SJCRH30 (cell line): ENCODE results near the gene TRAK1. TPM values are rescaled to one million over a fixed set of nuclear protein-coding genes. Genes with fewer than 3 reads are reported as not detected.

Experiments used
- DNase-seq, 2 experiments: peaks; one replicate each; pipeline ENCODE4 v3.0.0-alpha.2; 2015 to 2020
- H3K27ac ChIP-seq: fragments of 250-450 bp; sonication (Bioruptor Pico); 2 replicates; pipeline ENCODE4 v1.5.1; 2020; ENCODE audit warnings: mild to moderate bottlenecking, moderate library complexity
- H3K27me3 ChIP-seq: fragments of 250-450 bp; sonication (Bioruptor Pico); 2 replicates; pipeline ENCODE4 v1.5.1; 2020; ENCODE audit warnings: mild to moderate bottlenecking, moderate library complexity
- H3K36me3 ChIP-seq: fragments of 250-450 bp; sonication (Bioruptor Pico); 2 replicates; pipeline ENCODE4 v1.5.1; 2020; ENCODE audit warnings: mild to moderate bottlenecking, moderate library complexity
- H3K4me1 ChIP-seq: fragments of 250-450 bp; sonication (Bioruptor Pico); 2 replicates; pipeline ENCODE4 v1.5.1; 2020; ENCODE audit warnings: mild to moderate bottlenecking, moderate library complexity
- H3K4me3 ChIP-seq: fragments of 250-450 bp; sonication (Bioruptor Pico); 2 replicates; pipeline ENCODE4 v1.5.1; 2020; ENCODE audit warnings: mild to moderate bottlenecking, moderate library complexity
- H3K9me3 ChIP-seq: fragments of 250-450 bp; sonication (Bioruptor Pico); replicated peaks from 2 replicates; pipeline ENCODE4 v1.5.1; 2020; ENCODE audit warnings: mild to moderate bottlenecking, moderate library complexity
- total RNA-seq: library from RNA; depleted of rRNA; stranded (reverse); fragments of >200 nt; shearing (Covaris generic); gene quantifications from 2 replicates; pipeline ENCODE4 v1.2.3, GENCODE V29; 2014

The TRAK1 gene
- total RNA-seq, 1 experiment from 2014 or later, result 12.1 TPM

DNA sequence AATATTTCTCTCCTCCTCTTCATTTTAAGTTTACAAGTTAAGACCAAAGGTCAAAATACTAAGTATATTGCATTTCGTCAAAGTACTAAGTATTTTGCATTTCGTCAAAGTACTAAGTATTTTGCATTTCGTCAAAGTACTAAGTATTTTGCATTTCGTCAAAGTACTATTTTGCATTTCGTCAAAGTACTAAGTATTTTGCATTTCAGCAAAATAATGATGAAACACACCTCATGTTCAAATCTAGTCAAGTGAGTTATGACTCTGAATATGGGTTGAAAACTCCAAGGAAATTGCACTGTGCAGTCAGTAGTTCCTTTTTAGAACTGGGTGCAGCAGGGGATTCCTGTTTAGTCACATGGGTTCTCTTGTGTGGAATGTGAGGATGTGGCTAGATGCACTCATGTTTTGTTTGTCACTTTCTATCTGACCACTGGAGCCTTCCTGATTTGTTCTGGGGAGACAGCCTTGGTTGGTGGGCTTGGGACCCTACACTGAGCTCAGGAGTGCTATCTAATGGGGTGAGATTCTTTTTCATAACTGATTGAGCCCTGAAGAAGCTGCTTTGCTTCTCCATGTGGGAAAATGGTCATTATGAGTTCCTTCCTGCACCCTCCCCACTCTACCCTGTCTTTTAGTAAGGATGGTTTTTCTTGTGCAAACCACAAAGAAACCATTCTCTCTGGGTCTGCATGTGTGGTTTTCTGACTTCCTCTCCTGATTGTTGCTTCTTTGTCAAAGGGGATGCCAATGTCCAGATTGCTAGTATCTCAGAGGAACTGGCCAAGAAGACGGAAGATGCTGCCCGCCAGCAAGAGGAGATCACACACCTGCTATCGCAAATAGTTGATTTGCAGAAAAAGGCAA lies 101.4 kb downstream of the TRAK1 start:
- Histone ChIP-seq H3K27me3 (no peaks in the 10 kb centered on the region), H3K4me3 (no peak overlapping the region), H3K4me1 (no peaks in the 10 kb centered on the region), H3K27ac (no peak overlapping the region), H3K36me3 (no peaks in the 10 kb centered on the region), H3K9me3 (no peaks in the 10 kb centered on the region)
- DNase-seq, result no peak

DNA sequence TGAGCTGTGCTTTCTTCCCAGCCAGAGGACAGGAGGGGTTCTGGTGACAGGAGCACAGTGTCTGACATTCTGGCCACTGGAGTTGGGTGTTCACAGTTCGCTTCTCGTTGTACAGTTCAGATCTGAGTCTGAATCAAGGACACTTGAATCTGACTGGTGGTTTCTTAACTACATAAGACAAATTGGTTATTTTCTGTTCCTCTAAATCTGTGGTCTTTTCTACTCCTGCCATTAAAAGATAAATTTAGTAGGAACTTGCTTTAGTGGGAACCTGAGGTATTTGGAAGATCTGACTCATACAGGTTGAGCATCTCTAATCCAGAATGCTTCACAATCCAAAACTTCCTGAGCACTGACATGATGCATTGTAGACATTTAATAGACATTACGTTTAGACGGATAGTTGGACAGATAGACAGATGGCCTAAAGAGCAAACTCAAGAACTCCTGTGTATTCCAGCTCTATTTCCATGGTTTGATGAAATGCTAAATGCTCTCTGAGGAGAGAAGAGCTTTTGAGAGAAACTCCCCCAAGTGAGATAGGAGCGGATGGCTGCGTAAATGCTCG lies 103.9 kb downstream of the TRAK1 start:
- H3K27ac ChIP-seq, result no peak overlapping the region
- no peak overlapping the region for H3K4me3 ChIP-seq
- no peaks in the 10 kb centered on the region for H3K27me3 ChIP-seq
- no peaks in the 10 kb centered on the region for H3K4me1 ChIP-seq
- H3K36me3 ChIP-seq, result no peaks in the 10 kb centered on the region
- no peak for DNase-seq
- H3K9me3 ChIP-seq, result no peaks in the 10 kb centered on the region

DNA sequence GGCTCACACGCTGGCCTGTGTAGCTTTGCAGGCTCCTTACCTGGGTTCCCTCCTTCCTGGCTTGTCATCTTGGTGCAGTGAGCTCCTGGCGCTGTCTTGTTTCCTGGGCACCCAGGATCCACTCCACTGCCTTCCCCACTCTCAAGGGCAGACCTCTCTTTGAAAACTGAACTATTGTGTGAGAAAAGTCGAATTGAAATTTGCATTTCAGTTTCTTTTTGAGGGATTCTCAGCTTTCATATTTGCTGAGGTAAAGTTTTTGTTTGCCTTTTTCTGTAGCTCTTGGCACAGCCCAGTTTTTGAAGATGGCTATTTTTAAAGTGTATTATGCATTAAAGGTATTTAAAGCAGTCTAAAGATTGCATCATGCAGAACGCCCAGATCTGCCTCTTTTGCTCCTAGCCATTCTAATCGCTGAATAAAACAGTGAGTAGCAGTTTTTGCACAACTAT lies 104.7 kb downstream of the TRAK1 start:
- no peak overlapping the region for H3K27ac ChIP-seq
- H3K27me3 ChIP-seq, result no peaks in the 10 kb centered on the region
- no peaks in the 10 kb centered on the region for H3K4me1 ChIP-seq
- H3K36me3 ChIP-seq, result no peaks in the 10 kb centered on the region
- no peak overlapping the region for H3K4me3 ChIP-seq
- DNase-seq, result no peak
- no peaks in the 10 kb centered on the region for H3K9me3 ChIP-seq

DNA sequence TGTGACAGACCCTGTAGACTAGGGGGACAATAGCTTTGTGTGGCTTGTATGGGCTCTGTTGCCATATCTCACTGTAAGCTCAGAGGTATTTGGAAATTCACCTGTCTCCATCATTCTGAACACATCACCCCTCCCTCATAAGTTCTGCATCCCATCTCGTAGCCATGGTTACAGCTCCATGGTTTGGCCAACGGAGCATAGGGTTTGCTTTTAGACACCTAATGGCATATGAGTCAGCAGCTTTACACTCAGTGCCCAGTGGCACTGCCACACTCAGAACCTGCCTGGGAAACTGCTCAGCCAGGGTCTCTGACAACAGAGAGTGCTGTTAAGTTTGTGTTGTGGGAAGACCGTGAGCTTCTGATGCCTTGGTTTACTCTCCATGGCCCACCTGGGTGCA lies 107.6 kb downstream of the TRAK1 start:
- no peaks in the 10 kb centered on the region for H3K36me3 ChIP-seq

DNA sequence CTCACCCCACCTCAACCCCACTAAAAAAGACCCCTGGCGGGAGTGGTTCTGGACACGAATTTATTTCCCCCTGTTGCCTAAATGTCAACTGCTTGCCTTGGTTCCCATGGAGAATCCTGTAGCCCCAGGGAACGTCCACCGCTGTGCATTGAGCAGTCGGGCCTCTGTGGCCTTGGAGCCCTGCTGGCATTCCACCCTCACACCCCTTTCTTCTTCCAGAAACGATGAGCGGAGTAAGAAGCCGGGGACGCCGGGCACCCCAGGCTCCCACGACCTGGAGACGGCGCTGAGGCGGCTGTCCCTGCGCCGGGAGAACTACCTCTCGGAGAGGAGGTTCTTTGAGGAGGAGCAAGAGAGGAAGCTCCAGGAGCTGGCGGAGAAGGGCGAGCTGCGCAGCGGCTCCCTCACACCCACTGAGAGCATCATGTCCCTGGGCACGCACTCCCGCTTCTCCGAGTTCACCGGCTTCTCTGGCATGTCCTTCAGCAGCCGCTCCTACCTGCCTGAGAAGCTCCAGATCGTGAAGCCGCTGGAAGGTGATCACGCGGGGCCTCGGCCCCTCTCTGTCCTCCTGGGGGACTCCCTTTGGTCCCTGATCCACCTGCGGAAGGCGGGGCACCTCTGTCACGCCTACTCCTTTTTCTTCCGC lies 111.2 kb downstream of the TRAK1 start:
- Histone ChIP-seq H3K27me3 (no peaks in the 10 kb centered on the region), H3K9me3 (no peaks in the 10 kb centered on the region), H3K27ac (no peak overlapping the region), H3K4me3 (no peak overlapping the region), H3K4me1 (no peaks in the 10 kb centered on the region), H3K36me3 (no peaks in the 10 kb centered on the region)
- no peak for DNase-seq

More for the DNA sequence above, 107.6 kb downstream of the TRAK1 start:
- no peaks in the 10 kb centered on the region for H3K9me3 ChIP-seq
- no peak for DNase-seq
- no peaks in the 10 kb centered on the region for H3K27me3 ChIP-seq
- H3K4me3 ChIP-seq, result no peak overlapping the region
- no peaks in the 10 kb centered on the region for H3K4me1 ChIP-seq
- no peak overlapping the region for H3K27ac ChIP-seq

DNA sequence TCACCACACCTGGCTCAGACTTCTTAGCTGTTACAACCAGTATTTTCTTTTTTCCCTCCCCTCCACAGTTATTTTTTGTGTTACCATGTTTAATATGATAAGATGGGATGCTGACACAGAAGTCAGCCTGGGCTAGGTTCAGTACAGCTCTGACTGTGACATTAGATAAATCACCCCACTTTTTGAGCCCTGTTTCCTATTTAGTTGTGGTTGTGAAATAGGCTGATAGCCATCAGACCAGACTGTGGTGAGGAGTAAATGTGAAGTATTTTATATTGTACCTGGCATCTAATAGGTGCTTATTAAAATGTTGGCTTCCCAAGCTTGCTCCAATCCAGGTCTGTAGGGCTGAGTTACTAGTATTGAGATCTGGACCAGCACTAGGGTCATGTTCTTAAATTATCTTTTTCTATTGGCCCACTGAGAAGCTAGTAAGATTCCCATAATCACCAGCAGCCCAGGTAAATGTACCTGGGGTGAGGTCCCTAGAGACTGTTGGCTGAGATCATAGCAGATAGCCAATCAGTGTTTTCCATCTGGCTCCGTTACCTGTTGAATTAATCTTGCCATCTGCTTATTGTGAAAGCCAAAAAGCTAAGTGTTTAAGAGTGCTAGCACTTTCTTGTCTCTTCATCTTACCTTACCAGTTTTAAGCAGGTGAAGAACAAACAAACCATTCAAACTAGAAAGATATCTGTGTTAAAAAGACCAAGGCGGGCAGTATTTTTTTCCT lies 113.9 kb downstream of the TRAK1 start:
- H3K36me3 ChIP-seq, result no peaks in the 10 kb centered on the region

DNA sequence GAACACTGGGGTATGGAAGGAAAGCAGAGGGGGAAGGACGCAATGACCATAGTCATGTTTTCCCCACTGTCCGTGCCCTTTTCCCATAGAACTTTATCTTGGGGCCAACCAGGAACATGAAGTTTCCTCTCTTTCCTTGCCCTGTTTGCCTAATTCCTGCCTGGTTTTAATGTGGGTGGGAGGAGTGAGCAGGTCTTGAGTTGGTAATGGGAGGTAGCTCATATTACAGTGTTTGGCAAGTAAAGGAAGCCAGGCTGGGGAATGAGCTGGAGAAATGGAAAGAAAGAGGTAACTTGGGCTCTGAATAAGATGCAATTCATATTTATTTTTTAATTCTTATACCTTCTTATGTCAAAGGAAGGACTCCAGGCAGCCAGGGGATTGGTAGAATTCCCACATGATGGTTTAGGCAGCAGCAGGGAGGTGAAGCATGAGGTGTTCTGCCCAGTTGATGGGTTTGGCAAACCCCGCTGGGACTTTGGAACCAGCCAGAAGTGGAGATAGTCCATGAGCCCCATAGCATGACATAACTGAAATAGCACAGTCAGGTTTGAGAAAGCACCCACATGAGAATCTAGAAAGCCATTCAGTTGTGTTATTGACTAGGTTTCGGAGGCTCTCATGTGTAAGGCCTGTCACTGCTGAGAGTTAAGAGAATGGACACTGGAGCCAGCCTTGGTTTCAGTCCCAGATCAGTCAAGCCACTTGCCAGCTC lies 114.8 kb downstream of the TRAK1 start:
- H3K4me3 ChIP-seq, result no peak overlapping the region
- H3K4me1 ChIP-seq, result no peaks in the 10 kb centered on the region
- no peaks in the 10 kb centered on the region for H3K36me3 ChIP-seq
- H3K27ac ChIP-seq, result no peak overlapping the region
- H3K9me3 ChIP-seq, result no peaks in the 10 kb centered on the region
- H3K27me3 ChIP-seq, result no peaks in the 10 kb centered on the region
- no peak for DNase-seq

More for the DNA sequence above, 113.9 kb downstream of the TRAK1 start:
- no peak overlapping the region for H3K4me3 ChIP-seq
- no peaks in the 10 kb centered on the region for H3K4me1 ChIP-seq
- no peaks in the 10 kb centered on the region for H3K27me3 ChIP-seq
- H3K27ac ChIP-seq, result no peak overlapping the region
- no peak for DNase-seq
- no peaks in the 10 kb centered on the region for H3K9me3 ChIP-seq

DNA sequence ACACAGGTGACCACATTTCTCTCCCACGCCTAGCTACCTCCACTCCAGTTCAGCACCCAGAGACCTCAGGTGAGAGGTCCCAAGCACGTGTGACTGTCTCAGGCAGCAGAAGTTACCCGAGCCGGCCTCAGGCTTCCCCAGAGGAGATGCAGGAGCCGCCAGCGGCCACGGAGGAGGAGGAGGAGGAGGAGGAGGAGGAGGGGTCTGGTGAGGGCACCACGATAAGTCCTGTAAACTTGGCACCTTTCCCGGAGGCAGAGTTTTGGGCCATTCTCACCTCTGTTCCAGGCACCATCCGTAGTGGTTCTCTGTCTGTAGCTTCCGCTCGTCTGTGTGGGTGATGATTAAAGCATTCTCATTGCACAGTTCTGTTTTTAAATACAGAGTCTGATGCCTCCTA lies 118.8 kb downstream of the TRAK1 start:
- no peaks in the 10 kb centered on the region for H3K9me3 ChIP-seq
- no peak overlapping the region for H3K4me3 ChIP-seq
- H3K27me3 ChIP-seq, result no peaks in the 10 kb centered on the region
- no peak for DNase-seq
- no peaks in the 10 kb centered on the region for H3K4me1 ChIP-seq
- no peaks in the 10 kb centered on the region for H3K36me3 ChIP-seq
- H3K27ac ChIP-seq, result no peak overlapping the region

DNA sequence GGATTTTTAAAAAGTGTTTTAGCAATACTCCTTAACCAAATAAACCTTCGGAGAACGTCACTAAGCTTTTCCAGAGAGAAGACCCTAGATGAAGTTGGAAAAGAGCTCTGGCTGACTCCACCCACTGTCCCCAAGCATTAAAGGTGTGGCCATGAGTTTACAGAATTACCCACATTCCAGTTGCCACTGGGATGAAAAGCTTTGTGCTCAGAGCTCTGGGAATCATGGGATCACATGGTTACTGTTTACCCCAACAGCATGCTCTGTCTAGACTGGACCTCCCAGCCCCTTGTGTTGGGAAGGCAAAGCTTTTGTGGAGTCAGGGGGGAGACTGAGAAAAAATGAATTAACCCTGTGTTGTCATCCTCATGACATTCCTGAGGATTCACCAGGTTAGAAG lies 119.6 kb downstream of the TRAK1 start:
- DNase-seq, result no peak

DNA sequence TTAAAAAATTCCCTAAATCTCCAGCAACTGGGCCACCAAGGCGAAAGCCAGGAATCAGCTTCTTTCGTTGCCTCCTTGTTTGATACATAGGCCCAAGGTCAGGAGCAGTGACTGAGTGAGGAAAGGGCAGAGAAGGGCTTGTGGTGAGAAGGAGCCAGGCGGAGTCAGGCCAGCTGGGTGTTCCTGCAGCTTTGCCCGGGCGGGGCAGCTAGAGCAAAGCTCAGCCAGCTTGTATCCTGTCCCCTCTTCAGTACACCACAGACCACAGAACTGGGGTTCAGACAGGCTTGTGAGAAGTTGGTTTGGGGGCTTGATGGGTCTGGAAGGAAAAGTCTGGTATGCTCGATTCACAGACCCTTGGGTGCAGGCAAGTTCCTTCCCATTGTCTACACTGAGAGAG lies 122.3 kb downstream of the TRAK1 start:
- no peaks in the 10 kb centered on the region for H3K36me3 ChIP-seq
- H3K4me3 ChIP-seq, result no peak overlapping the region
- no peaks in the 10 kb centered on the region for H3K27me3 ChIP-seq
- DNase-seq, result no peak
- no peaks in the 10 kb centered on the region for H3K4me1 ChIP-seq
- H3K27ac ChIP-seq, result no peak overlapping the region
- H3K9me3 ChIP-seq, result no peaks in the 10 kb centered on the region

More for the DNA sequence above, 119.6 kb downstream of the TRAK1 start:
- Histone ChIP-seq H3K4me3 (no peak overlapping the region), H3K27me3 (no peaks in the 10 kb centered on the region), H3K4me1 (no peaks in the 10 kb centered on the region), H3K36me3 (no peaks in the 10 kb centered on the region), H3K9me3 (no peaks in the 10 kb centered on the region), H3K27ac (no peak overlapping the region)

DNA sequence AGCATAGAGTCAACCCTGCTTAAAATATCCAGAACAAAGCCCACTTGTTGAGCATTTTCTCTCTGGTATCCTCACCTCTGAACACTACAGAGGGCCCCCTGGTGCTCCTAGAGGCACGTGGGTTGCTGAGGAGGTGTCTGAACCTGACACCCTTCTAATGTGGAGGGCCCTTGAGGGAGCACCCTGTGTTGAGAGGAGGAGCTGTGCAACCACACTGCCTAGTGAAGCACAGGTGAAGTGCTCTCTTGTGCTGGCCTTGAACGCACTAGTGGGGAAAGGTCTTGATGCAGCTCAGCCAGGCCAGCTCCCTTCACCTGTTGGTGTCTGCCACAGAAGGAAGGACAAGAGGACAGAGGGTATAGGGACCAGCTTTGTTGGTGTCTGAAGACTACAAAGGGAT lies 122.9 kb downstream of the TRAK1 start:
- Histone ChIP-seq H3K4me3 (no peak overlapping the region), H3K27ac (no peak overlapping the region), H3K27me3 (no peaks in the 10 kb centered on the region), H3K4me1 (no peaks in the 10 kb centered on the region), H3K9me3 (no peaks in the 10 kb centered on the region), H3K36me3 (no peaks in the 10 kb centered on the region)
- no peak for DNase-seq

DNA sequence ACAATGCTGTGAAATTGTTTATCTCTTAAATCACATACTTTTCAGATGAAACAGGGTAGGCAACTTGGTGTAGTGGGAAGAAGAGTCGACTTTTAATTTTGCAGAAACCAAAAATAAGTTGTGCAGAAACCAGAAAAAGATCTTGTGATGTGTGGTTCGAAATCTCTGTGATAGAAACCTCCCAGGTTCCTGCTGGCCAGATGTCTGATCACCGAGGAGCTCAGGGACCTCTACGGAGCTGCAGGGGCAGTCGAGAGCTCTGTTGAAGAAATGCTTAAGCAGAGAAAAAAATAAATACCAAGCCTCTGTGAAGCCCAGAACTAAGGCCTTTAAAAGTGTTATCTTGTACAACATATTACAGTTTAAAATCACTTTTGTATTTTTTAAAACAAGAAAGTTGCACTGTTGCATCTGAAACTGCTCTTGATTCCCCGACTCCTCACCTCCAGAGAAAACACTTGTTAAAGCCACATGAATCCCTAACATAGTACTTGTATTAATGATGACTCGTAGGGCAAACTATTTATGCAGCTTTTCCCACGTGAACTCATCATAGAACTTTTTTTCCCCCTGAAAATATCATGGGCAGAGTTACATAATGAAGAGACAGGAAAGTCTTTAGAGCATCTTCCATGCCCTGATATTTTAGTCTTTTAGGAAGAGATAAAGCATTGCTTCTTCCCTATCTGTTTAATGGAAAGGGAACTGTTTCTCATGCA lies 123.6 kb downstream of the TRAK1 start:
- DNase-seq, result no peak
- H3K4me1 ChIP-seq, result no peaks in the 10 kb centered on the region

DNA sequence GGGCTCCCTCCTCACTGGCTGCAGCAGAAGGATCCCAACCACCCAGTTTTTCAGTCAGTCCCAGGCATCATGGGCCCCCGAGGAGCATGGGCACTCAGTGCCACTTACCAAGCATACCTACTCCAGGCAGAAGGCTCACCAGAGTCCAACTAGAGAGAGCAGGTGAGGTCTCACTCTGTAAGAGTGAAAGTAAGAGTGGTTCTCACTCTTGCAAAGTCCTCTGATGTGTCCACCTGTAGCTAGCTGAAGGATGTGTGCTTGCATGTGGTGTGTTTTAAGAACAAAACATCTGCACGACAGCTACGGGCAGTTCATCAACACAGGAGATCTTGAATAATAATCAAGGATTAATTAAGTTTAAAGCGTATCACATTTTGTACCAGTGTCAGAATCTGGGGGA lies 125.1 kb downstream of the TRAK1 start:
- H3K27ac ChIP-seq, result no peak overlapping the region
- H3K4me1 ChIP-seq, result no peaks in the 10 kb centered on the region
- H3K27me3 ChIP-seq, result no peaks in the 10 kb centered on the region
- DNase-seq, result no peak
- no peak overlapping the region for H3K4me3 ChIP-seq
- H3K36me3 ChIP-seq, result no peaks in the 10 kb centered on the region
- H3K9me3 ChIP-seq, result no peaks in the 10 kb centered on the region

More for the DNA sequence above, 123.6 kb downstream of the TRAK1 start:
- no peak overlapping the region for H3K27ac ChIP-seq
- H3K27me3 ChIP-seq, result no peaks in the 10 kb centered on the region
- no peak overlapping the region for H3K4me3 ChIP-seq
- no peaks in the 10 kb centered on the region for H3K9me3 ChIP-seq
- no peaks in the 10 kb centered on the region for H3K36me3 ChIP-seq

DNA sequence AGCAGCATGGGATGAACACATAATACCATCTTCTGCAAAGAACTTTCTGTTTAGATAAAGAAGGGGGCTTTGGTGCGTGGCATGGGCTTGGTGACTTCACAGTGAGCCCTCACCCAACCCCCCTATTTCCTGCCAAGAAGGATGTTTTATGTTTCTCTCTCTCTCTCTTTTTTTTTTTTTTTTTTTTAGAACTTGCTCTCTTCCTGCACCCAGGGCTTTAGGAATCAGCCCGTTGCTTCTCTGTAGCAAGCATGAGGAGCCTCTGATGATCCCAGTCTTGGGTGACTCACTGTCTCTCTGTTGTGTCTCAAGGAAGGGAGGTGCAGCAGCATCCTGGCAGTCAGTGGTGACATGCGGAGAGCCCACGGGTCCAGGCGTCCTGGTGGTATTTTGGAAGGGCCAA lies 125.8 kb downstream of the TRAK1 start:
- no peak overlapping the region for H3K27ac ChIP-seq
- no peaks in the 10 kb centered on the region for H3K27me3 ChIP-seq
- H3K4me1 ChIP-seq, result no peaks in the 10 kb centered on the region
- H3K9me3 ChIP-seq, result no peaks in the 10 kb centered on the region
- no peaks in the 10 kb centered on the region for H3K36me3 ChIP-seq
- DNase-seq, result no peak
- no peak overlapping the region for H3K4me3 ChIP-seq
